Measurements from ENCODE around the gene CLTC. TPM values are rescaled to one million over a fixed set of nuclear protein-coding genes. Genes with fewer than 3 reads are reported as not detected.

The CLTC gene
- total and polyA plus RNA-seq, 2 experiments from 2014 or later, result 98.5 to 342 TPM

DNA sequence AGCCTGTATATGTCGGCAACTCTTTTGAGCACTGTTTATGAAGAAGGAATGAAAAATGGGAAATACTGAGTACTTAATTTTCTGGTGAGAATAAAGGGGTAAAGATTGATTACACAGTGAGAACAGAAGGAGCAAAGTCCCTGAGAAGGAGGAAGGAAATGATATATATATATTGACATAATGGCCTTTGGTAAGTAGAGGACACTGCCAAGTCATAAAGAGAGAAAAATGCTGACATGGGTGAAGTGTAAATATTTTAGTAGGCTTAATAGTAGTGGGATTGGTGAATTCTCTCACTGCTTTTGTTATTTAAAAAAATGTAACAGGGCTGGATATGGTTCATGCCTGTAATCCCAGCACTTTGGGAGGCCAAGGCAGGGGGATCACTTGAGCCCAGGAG is 103.9 kb downstream of the CLTC start:
- Histone ChIP-seq H3K27ac (peak overlapping the region; percentile 66), H3K36me3 (replicated peaks; ENCODE audit: insufficient read depth, low read depth) (no peaks in the 10 kb centered on the region), H2AFZ (no peak overlapping the region), H3K4me2 (peak overlapping the region; percentile 57), H3K4me1 (ENCODE audit: insufficient read depth) (peaks cover 15% of the 10 kb centered on the region), H4K20me1 (ENCODE audit: insufficient read depth, poor library complexity, severe bottlenecking) (peaks cover 6% of the 10 kb centered on the region), H3K79me2 (peaks cover 99% of the 10 kb centered on the region), H3K27me3 (no peaks in the 10 kb centered on the region), H3K4me3 (no peak overlapping the region), H3K9me2 (replicated peaks; ENCODE audit: insufficient read depth) (no peaks in the 10 kb centered on the region), H3K9me3 (ENCODE audit: low read depth) (no peaks in the 10 kb centered on the region)
- TF ChIP-seq CTCF (IDR thresholded peaks at IDR 0.05; ENCODE audit: poor library complexity) (no peak), EZH2phosphoT487 (IDR thresholded peaks at IDR 0.05; ENCODE audit: low read depth, severe bottlenecking, unreplicated experiment) (no peak)
- 89% methylated on average over 1 of the region's 1 CpG for WGBS (ENCODE audit: low lambda C conversion rate, missing lambda C conversion rate)
- no peak for DNase-seq (ENCODE audit: low spot score)

GRCh38 chr17:59725691-59726090 is 106.0 kb downstream of the CLTC start:
- no peaks in the 10 kb centered on the region for H3K27me3 ChIP-seq
- TF ChIP-seq CTCF (IDR thresholded peaks at IDR 0.05; ENCODE audit: poor library complexity) (no peak), EZH2 (IDR thresholded peaks at IDR 0.05; ENCODE audit: borderline replicate concordance) (no peak), EZH2phosphoT487 (IDR thresholded peaks at IDR 0.05; ENCODE audit: low read depth, severe bottlenecking, unreplicated experiment) (no peak)
- H3K79me2 ChIP-seq, result peaks cover 94% of the 10 kb centered on the region
- no peak for DNase-seq (ENCODE audit: low spot score)
- no peak overlapping the region for H3K27ac ChIP-seq
- H3K36me3 ChIP-seq (replicated peaks; ENCODE audit: insufficient read depth, low read depth), result no peaks in the 10 kb centered on the region
- WGBS (ENCODE audit: low lambda C conversion rate, missing lambda C conversion rate), result 64% methylated on average over 2 of the region's 2 CpGs
- H2AFZ ChIP-seq, result no peak overlapping the region
- H3K4me2 ChIP-seq, result no peak overlapping the region
- H4K20me1 ChIP-seq (ENCODE audit: insufficient read depth, poor library complexity, severe bottlenecking), result peaks cover 6% of the 10 kb centered on the region
- H3K4me3 ChIP-seq, result no peak overlapping the region
- no peaks in the 10 kb centered on the region for H3K9me3 ChIP-seq (ENCODE audit: low read depth)
- H3K9me2 ChIP-seq (replicated peaks; ENCODE audit: insufficient read depth), result no peaks in the 10 kb centered on the region
- H3K4me1 ChIP-seq (ENCODE audit: insufficient read depth), result peaks cover 15% of the 10 kb centered on the region

GRCh38 chr17:59727817-59728533 is 108.3 kb downstream of the CLTC start:
- no peaks in the 10 kb centered on the region for H3K9me2 ChIP-seq (replicated peaks; ENCODE audit: insufficient read depth)
- H3K36me3 ChIP-seq (replicated peaks; ENCODE audit: insufficient read depth, low read depth), result no peaks in the 10 kb centered on the region
- H4K20me1 ChIP-seq (ENCODE audit: insufficient read depth, poor library complexity, severe bottlenecking), result peaks cover 6% of the 10 kb centered on the region
- no peak for TF ChIP-seq CTCF (IDR thresholded peaks at IDR 0.05; ENCODE audit: poor library complexity)
- TF ChIP-seq EZH2phosphoT487 (IDR thresholded peaks at IDR 0.05; ENCODE audit: low read depth, severe bottlenecking, unreplicated experiment), result no peak
- TF ChIP-seq EZH2 (IDR thresholded peaks at IDR 0.05; ENCODE audit: borderline replicate concordance), result no peak
- DNase-seq (ENCODE audit: low spot score), result no peak
- WGBS (ENCODE audit: low lambda C conversion rate, missing lambda C conversion rate), result 100% methylated on average over 1 of the region's 1 CpG
- no peak overlapping the region for H3K4me3 ChIP-seq
- H3K9me3 ChIP-seq (ENCODE audit: low read depth), result no peaks in the 10 kb centered on the region
- H3K79me2 ChIP-seq, result peaks cover 91% of the 10 kb centered on the region
- no peak overlapping the region for H2AFZ ChIP-seq
- no peak overlapping the region for H3K4me2 ChIP-seq
- no peaks in the 10 kb centered on the region for H3K27me3 ChIP-seq
- H3K27ac ChIP-seq, result no peak overlapping the region
- peaks cover 15% of the 10 kb centered on the region for H3K4me1 ChIP-seq (ENCODE audit: insufficient read depth)

Data from hepatocyte (in vitro differentiated cells).